OCI-LY7 (cell line): Measurements from ENCODE around the gene F13A1.

ENCODE experiments used
- CTCF ChIP-seq: fragments of 200-600 bp; sonication (generic); conservative IDR thresholded peaks from 2 replicates; pipeline ENCODE4 v1.5.1; 2014; ENCODE audit warnings: mild to moderate bottlenecking, antibody characterized with exemption, low read length, moderate library complexity, mixed read lengths
- EZH2phosphoT487 ChIP-seq: fragments of 200-600 bp; sonication (generic); IDR thresholded peaks from 2 replicates; pipeline ENCODE4 v1.6.1; 2018; ENCODE audit warnings: low read depth, borderline replicate concordance, mild to moderate bottlenecking, mixed run types, antibody characterized with exemption, low read length, moderate library complexity, mixed read lengths

- TF ChIP-seq CTCF (no peak), EZH2phosphoT487 (no peak)
Observed at GRCh38 chr6:6121943-6122342, 198.5 kb downstream of the F13A1 start.
